Measurements from ENCODE around the gene RBM22. TPM values are rescaled to one million over a fixed set of nuclear protein-coding genes. Genes with fewer than 3 reads are reported as not detected.
A peak's percentile ranks its signal among the peaks of the same experiment; 100 is the strongest.

RBM22 gene
- total and polyA plus RNA-seq, 2 of the 4 experiments (the other 2 are of a cell fraction): 26.2 to 34.2 TPM

- no peak overlapping the region for H4K91ac ChIP-seq (ENCODE audit: insufficient read depth, low read depth, low read length)
- no peak overlapping the region for H3K4me3 ChIP-seq (ENCODE audit: insufficient read depth, low read depth, low read length)
- peak overlapping the region; percentile 55; the same call in 1 of the 2 replicates for H3K14ac ChIP-seq (replicated peaks; ENCODE audit: low read depth, low read length)
- dilution Hi-C loops (cut with HindIII; ENCODE audit: low sequenced_read_pairs, unreplicated experiment): no loop called here
- H2AK9ac ChIP-seq (replicated peaks; ENCODE audit: low read depth, low read length, poor library complexity): peak overlapping the region; percentile 77
- H4K5ac ChIP-seq (ENCODE audit: low read depth, low read length): no peak overlapping the region
- DNase-seq (no peak), ATAC-seq (ENCODE audit: low read depth) (no peak; the same call in 1 of the 2 replicates)
- TF ChIP-seq ELK1 (IDR thresholded peaks at IDR 0.05; ENCODE audit: borderline replicate concordance, low read depth, low read length) (no peak), MXI1 (IDR thresholded peaks at IDR 0.05; ENCODE audit: borderline replicate concordance, low read depth, low read length) (no peak), POLR2A (IDR thresholded peaks at IDR 0.05; ENCODE audit: low read depth, low read length) (no peak), FOS (IDR thresholded peaks at IDR 0.05; ENCODE audit: low read depth, low read length) (no peak), BHLHE40 (IDR thresholded peaks at IDR 0.05; ENCODE audit: low read depth, low read length) (no peak), MAFK (IDR thresholded peaks at IDR 0.05; ENCODE audit: low read depth, low read length) (no peak), MAZ (IDR thresholded peaks at IDR 0.05; ENCODE audit: borderline replicate concordance, low read depth, low read length) (no peak), CTCF (conservative IDR thresholded peaks at IDR 0.05; ENCODE audit: low read depth, low read length) (no peak), RFX5 (IDR thresholded peaks at IDR 0.05; ENCODE audit: low read depth, low read length) (no peak), RAD21 (IDR thresholded peaks at IDR 0.05; ENCODE audit: low read length) (no peak)
- H3K18ac ChIP-seq (ENCODE audit: low read depth, low read length): no peak overlapping the region
- no peak overlapping the region for H3K9ac ChIP-seq (ENCODE audit: low read depth, low read length)
- H3K27me3 ChIP-seq (ENCODE audit: control insufficient read depth, insufficient read depth, low read length): peaks cover 12% of the 10 kb centered on the region
- peak overlapping the region; percentile 32 for H3K4ac ChIP-seq (ENCODE audit: low read depth, low read length)
- H3K4me2 ChIP-seq (ENCODE audit: low read depth, low read length): no peak overlapping the region
- H2BK15ac ChIP-seq (ENCODE audit: low read depth, low read length): no peak overlapping the region
- no peak overlapping the region for H2AK5ac ChIP-seq (ENCODE audit: low read depth, low read length)
- H3K27ac ChIP-seq (ENCODE audit: insufficient read depth, low read length): no peak overlapping the region; the same call in 1 of the 2 replicates
- H3K23ac ChIP-seq (ENCODE audit: low read depth, low read length): no peak overlapping the region
- BruUV-seq (replicated peaks): no TSS peak
- no peaks in the 10 kb centered on the region for H3K9me3 ChIP-seq (ENCODE audit: control insufficient read depth, insufficient read depth, low read length)
- H3K4me1 ChIP-seq (ENCODE audit: control insufficient read depth, insufficient read depth, low read length): peaks cover 13% of the 10 kb centered on the region
- H3K79me1 ChIP-seq (ENCODE audit: low read depth in 1 of 2, low read length in 2 of 2): no peaks in the 10 kb centered on the region
- intact Hi-C loops (cut with micrococcal nuclease): no loop called here
- WGBS, 2 experiments (ENCODE audit: extremely low coverage in 2 of 2, insufficient read length in 1 of 2): no CpG with 5 or more reads among the region's 4 CpGs
- H2AFZ ChIP-seq (replicated peaks; ENCODE audit: low read length, poor library complexity): peak overlapping the region; percentile 16
- H4K8ac ChIP-seq (ENCODE audit: low read depth in 2 of 2, low read length in 2 of 2): peak overlapping the region in 1 of 2 experiments; percentile 37; a peak in 1 of 4 replicates
- H3K36me3 ChIP-seq (ENCODE audit: control insufficient read depth, insufficient read depth, low read length): no peaks in the 10 kb centered on the region
- H3K9me1 ChIP-seq (ENCODE audit: insufficient read depth, low read length): peaks cover 8% of the 10 kb centered on the region
- ChIA-PET CTCF (interaction anchor here (0.6 to 0.9 kb wide), 2 partner anchors 27 to 307 kb away, joined by 3 read pairs; partner anchors contain the start of gene RBM22), POLR2A (ENCODE audit: unreplicated experiment) (no interaction called here)
- H2BK5ac ChIP-seq (ENCODE audit: low read depth, low read length, poor library complexity, severe bottlenecking): no peak overlapping the region
- H4K20me1 ChIP-seq (ENCODE audit: insufficient read depth, low read length): no peaks in the 10 kb centered on the region
- in situ Hi-C loops (cut with MboI; ENCODE audit: low sequenced_read_pairs): no loop called here
- H2BK20ac ChIP-seq (ENCODE audit: low read depth, low read length): 0 out of 2 replicates have a peak overlapping the region, but pooled peaks have one; percentile 14
- no peak overlapping the region for H3K56ac ChIP-seq (ENCODE audit: extremely low read depth, insufficient read depth, low read length)
- peak overlapping the region; percentile 20; the same call in 1 of the 2 replicates for H2BK120ac ChIP-seq (ENCODE audit: low read depth, low read length)
These were observed 26.5 kb downstream of the RBM22 start for GRCh38 chr5:150674341-150674821.

All from IMR-90 (cell line).